Loucy (cell line): ENCODE results near the gene MAN1C1.
A peak's percentile ranks its signal among the peaks of the same experiment; 100 is the strongest.

ENCODE experiments used
- CTCF ChIP-seq: fragments of 200-600 bp; sonication (generic); conservative IDR thresholded peaks from 2 replicates; pipeline ENCODE4 v1.5.1; 2014; ENCODE audit warnings: mild to moderate bottlenecking, antibody characterized with exemption, low read length
- EZH2phosphoT487 ChIP-seq: fragments of 200-600 bp; IDR thresholded peaks from 2 replicates; pipeline ENCODE4 v1.6.1; 2018; ENCODE audit warnings: antibody characterized with exemption, mild to moderate bottlenecking, moderate library complexity, borderline replicate concordance

- TF ChIP-seq CTCF (peak; percentile 87), EZH2phosphoT487 (no peak)
Observed at GRCh38 chr1:25796811-25797458, 180.3 kb downstream of the MAN1C1 start.
